ENCODE results near the gene SDK2.

DNA sequence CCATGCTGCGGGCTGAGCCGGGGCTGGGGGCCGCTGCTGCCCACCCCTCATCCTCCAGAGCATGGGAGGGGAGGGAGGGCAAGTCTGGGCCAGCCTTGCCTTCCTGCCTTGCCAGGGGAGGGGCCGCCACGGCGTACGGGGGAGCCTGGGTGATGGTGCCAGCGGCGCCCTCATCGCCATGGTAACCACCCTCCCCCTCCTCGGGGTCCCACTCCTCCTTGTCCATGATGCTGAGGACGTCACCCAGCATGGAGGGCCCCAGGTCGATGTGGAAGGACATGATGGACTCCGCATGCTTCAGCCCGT, 358.7 kb downstream of the SDK2 start:
- no peak for TF ChIP-seq POLR2AphosphoS5 (IDR thresholded peaks at IDR 0.05; ENCODE audit: low read depth, low read length)
- TF ChIP-seq TAF1 (IDR thresholded peaks at IDR 0.05; ENCODE audit: borderline replicate concordance, insufficient read depth, low read length), result no peak
- TF ChIP-seq, protein P1, sequence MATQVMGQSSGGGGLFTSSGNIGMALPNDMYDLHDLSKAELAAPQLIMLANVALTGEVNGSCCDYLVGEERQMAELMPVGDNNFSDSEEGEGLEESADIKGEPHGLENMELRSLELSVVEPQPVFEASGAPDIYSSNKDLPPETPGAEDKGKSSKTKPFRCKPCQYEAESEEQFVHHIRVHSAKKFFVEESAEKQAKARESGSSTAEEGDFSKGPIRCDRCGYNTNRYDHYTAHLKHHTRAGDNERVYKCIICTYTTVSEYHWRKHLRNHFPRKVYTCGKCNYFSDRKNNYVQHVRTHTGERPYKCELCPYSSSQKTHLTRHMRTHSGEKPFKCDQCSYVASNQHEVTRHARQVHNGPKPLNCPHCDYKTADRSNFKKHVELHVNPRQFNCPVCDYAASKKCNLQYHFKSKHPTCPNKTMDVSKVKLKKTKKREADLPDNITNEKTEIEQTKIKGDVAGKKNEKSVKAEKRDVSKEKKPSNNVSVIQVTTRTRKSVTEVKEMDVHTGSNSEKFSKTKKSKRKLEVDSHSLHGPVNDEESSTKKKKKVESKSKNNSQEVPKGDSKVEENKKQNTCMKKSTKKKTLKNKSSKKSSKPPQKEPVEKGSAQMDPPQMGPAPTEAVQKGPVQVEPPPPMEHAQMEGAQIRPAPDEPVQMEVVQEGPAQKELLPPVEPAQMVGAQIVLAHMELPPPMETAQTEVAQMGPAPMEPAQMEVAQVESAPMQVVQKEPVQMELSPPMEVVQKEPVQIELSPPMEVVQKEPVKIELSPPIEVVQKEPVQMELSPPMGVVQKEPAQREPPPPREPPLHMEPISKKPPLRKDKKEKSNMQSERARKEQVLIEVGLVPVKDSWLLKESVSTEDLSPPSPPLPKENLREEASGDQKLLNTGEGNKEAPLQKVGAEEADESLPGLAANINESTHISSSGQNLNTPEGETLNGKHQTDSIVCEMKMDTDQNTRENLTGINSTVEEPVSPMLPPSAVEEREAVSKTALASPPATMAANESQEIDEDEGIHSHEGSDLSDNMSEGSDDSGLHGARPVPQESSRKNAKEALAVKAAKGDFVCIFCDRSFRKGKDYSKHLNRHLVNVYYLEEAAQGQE (IDR thresholded peaks at IDR 0.05; ENCODE audit: insufficient read depth in 1 of 2, low read depth in 2 of 2, low read length in 2 of 2), result no peak
- TF ChIP-seq SIN3A (IDR thresholded peaks at IDR 0.05; ENCODE audit: borderline replicate concordance, insufficient read depth, low read length), result no peak
- no peak for TF ChIP-seq FOXP2 (optimal IDR thresholded peaks at IDR 0.05; ENCODE audit: borderline replicate concordance, extremely low read depth, extremely low read length, insufficient read depth)
